ENCODE data around the gene TTN. TPM values are rescaled to one million over a fixed set of nuclear protein-coding genes. Genes with fewer than 3 reads are reported as not detected.

Gene TTN
- total RNA-seq, 1 donor from 2014 or later = under 0.01 TPM

- H3K36me3 ChIP-seq (ENCODE audit: control insufficient read depth, insufficient read depth, low read length) = no peaks in the 10 kb centered on the region
- no peaks in the 10 kb centered on the region for H3K27me3 ChIP-seq (ENCODE audit: control insufficient read depth, insufficient read depth, low read length)
- H3K4me3 ChIP-seq (ENCODE audit: low read depth, low read length) = no peak overlapping the region
- TF ChIP-seq, protein P1, sequence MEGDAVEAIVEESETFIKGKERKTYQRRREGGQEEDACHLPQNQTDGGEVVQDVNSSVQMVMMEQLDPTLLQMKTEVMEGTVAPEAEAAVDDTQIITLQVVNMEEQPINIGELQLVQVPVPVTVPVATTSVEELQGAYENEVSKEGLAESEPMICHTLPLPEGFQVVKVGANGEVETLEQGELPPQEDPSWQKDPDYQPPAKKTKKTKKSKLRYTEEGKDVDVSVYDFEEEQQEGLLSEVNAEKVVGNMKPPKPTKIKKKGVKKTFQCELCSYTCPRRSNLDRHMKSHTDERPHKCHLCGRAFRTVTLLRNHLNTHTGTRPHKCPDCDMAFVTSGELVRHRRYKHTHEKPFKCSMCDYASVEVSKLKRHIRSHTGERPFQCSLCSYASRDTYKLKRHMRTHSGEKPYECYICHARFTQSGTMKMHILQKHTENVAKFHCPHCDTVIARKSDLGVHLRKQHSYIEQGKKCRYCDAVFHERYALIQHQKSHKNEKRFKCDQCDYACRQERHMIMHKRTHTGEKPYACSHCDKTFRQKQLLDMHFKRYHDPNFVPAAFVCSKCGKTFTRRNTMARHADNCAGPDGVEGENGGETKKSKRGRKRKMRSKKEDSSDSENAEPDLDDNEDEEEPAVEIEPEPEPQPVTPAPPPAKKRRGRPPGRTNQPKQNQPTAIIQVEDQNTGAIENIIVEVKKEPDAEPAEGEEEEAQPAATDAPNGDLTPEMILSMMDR (IDR thresholded peaks at IDR 0.05; ENCODE audit: insufficient read depth, low read length, severe bottlenecking) = no peak
- peak; percentile 7 for DNase-seq (ENCODE audit: low read depth)
- no peak for FAIRE-seq
Observed at GRCh38 chr2:178650554-178650953, 156.7 kb downstream of the TTN start.

DNA sequence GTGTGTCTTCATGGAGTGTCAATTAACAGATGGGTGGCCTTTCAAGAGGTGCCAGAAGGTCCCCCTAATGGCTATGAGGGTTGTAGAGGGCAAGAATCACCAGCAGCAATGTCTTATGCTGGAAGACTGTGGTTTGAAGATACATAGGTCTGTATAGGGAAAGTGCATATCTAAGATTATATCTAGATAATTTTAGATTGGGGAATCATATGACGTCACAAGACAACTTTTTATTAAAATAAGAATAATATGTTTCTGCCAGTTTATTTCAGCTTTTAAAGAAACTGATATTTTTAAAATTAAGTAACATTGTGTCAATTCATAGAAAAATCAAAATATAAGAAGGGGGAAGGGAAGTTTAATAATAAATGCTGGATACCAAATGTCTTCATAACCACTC lies 162.3 kb downstream of the TTN start:
- DNase-seq (ENCODE audit: low read depth) (no peak), FAIRE-seq (no peak)
- no peaks in the 10 kb centered on the region for H3K36me3 ChIP-seq (ENCODE audit: control insufficient read depth, insufficient read depth, low read length)
- no peak overlapping the region for H3K4me3 ChIP-seq (ENCODE audit: low read depth, low read length)
- TF ChIP-seq, protein P1 (IDR thresholded peaks at IDR 0.05; ENCODE audit: insufficient read depth, low read length, severe bottlenecking) = no peak
- H3K27me3 ChIP-seq (ENCODE audit: control insufficient read depth, insufficient read depth, low read length) = no peaks in the 10 kb centered on the region

DNA sequence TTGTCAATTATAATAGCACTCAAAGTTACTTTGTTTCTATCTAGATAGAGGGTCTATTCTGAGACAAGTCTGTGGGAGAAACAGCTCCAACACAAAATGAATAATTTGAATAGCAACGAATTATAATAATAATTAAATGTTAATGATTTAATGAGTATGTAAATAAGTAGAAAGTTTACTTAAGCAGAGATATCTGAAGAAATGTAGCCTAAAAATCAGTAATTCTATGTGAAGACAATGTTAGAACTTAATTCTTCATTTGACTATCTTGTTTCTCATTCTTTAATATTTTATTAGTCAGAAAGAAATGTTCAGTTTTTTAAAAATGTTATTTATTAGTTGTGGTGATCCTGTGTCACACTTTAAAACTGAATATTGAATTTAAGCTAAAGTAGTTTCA lies 165.7 kb downstream of the TTN start:
- Histone ChIP-seq H3K27me3 (ENCODE audit: control insufficient read depth, insufficient read depth, low read length) (no peaks in the 10 kb centered on the region), H3K4me3 (ENCODE audit: low read depth, low read length) (no peak overlapping the region), H3K36me3 (ENCODE audit: control insufficient read depth, insufficient read depth, low read length) (no peaks in the 10 kb centered on the region)
- TF ChIP-seq, protein P1 (IDR thresholded peaks at IDR 0.05; ENCODE audit: insufficient read depth, low read length, severe bottlenecking) = no peak
- no peak for DNase-seq (ENCODE audit: low read depth)
- no peak for FAIRE-seq

GRCh38 chr2:178635897-178636296 lies 171.3 kb downstream of the TTN start:
- H3K36me3 ChIP-seq (ENCODE audit: control insufficient read depth, insufficient read depth, low read length) = no peaks in the 10 kb centered on the region
- TF ChIP-seq, protein P1 (IDR thresholded peaks at IDR 0.05; ENCODE audit: insufficient read depth, low read length, severe bottlenecking) = no peak
- no peak for FAIRE-seq
- H3K27me3 ChIP-seq (ENCODE audit: control insufficient read depth, insufficient read depth, low read length) = no peaks in the 10 kb centered on the region
- DNase-seq (ENCODE audit: low read depth) = no peak
- no peak overlapping the region for H3K4me3 ChIP-seq (ENCODE audit: low read depth, low read length)

- TF ChIP-seq, protein P1 (IDR thresholded peaks at IDR 0.05; ENCODE audit: insufficient read depth, low read length, severe bottlenecking) = no peak
- Histone ChIP-seq H3K4me3 (ENCODE audit: low read depth, low read length) (no peak overlapping the region), H3K27me3 (ENCODE audit: control insufficient read depth, insufficient read depth, low read length) (peaks cover 2% of the 10 kb centered on the region), H3K36me3 (ENCODE audit: control insufficient read depth, insufficient read depth, low read length) (no peaks in the 10 kb centered on the region)
- FAIRE-seq = no peak
- no peak for DNase-seq (ENCODE audit: low read depth)
Observed at GRCh38 chr2:178632729-178633128, 174.5 kb downstream of the TTN start.

DNA sequence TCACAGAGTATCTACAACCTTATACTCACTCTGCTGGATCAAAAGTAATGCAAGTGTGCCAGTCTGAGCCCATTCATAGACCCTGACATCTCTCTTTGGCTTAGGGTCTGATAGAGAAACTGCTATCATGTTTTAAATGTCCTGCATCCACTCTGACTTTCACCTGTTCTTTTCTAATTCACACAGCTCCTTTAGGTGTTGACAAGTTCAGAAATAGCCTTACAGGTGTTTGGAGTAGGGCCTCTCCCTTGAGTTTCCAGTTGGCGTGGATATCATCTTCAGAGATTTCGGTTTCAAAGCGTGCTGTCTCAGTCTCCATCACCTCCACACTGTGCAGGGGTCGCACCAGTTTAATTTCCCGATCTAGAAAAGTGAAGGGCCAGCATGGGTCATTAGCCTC lies 176.6 kb downstream of the TTN start:
- no peak overlapping the region for H3K4me3 ChIP-seq (ENCODE audit: low read depth, low read length)
- DNase-seq (ENCODE audit: low read depth) (no peak), FAIRE-seq (no peak)
- TF ChIP-seq, protein P1 (IDR thresholded peaks at IDR 0.05; ENCODE audit: insufficient read depth, low read length, severe bottlenecking) = no peak
- peaks cover 2% of the 10 kb centered on the region for H3K27me3 ChIP-seq (ENCODE audit: control insufficient read depth, insufficient read depth, low read length)
- H3K36me3 ChIP-seq (ENCODE audit: control insufficient read depth, insufficient read depth, low read length) = no peaks in the 10 kb centered on the region
